ENCODE data around the gene SDC1.
"Not testable (repeated sequence)": the region's sequence is repeated elsewhere in the genome, so short reads cannot be mapped to it uniquely, and the experiment has no call there.

SDC1 gene

DNA sequence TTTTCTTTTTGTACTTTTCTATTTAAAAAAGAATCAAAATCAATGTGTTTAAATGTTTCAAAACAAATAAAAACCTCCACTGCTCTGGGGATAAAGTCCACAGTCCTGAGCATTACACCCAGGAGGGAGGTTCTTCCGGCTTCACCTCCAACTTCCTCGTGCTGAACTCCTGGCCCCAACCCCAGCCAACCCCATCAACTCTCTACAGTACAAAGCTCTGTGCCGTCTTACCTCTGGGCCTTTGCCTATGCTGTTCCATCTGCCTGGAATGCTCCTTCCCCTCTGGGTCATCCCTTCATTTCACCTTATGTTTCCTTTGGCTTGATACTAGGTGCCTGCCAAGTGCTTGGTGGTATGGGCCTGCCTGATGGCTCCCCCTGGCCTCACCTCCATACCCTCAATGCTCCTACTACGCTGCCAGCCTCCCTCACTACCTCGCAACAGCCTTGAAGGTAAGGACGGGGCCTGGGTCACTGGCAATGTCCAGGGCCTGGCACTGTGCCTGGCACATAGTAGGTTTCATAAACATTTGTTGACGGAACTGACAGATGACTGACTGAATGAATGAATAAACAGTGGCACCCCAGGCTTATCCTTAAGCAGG, 28.8 kb downstream of the SDC1 start:
- no peak overlapping the region for H3K4me3 ChIP-seq (ENCODE audit: low read length)
- DNase-seq (ENCODE audit: low read depth), result no peak
- TF ChIP-seq, protein P1, sequence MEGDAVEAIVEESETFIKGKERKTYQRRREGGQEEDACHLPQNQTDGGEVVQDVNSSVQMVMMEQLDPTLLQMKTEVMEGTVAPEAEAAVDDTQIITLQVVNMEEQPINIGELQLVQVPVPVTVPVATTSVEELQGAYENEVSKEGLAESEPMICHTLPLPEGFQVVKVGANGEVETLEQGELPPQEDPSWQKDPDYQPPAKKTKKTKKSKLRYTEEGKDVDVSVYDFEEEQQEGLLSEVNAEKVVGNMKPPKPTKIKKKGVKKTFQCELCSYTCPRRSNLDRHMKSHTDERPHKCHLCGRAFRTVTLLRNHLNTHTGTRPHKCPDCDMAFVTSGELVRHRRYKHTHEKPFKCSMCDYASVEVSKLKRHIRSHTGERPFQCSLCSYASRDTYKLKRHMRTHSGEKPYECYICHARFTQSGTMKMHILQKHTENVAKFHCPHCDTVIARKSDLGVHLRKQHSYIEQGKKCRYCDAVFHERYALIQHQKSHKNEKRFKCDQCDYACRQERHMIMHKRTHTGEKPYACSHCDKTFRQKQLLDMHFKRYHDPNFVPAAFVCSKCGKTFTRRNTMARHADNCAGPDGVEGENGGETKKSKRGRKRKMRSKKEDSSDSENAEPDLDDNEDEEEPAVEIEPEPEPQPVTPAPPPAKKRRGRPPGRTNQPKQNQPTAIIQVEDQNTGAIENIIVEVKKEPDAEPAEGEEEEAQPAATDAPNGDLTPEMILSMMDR (IDR thresholded peaks at IDR 0.05; ENCODE audit: insufficient read depth, low read depth, low read length, missing control alignments), result no peak

DNA sequence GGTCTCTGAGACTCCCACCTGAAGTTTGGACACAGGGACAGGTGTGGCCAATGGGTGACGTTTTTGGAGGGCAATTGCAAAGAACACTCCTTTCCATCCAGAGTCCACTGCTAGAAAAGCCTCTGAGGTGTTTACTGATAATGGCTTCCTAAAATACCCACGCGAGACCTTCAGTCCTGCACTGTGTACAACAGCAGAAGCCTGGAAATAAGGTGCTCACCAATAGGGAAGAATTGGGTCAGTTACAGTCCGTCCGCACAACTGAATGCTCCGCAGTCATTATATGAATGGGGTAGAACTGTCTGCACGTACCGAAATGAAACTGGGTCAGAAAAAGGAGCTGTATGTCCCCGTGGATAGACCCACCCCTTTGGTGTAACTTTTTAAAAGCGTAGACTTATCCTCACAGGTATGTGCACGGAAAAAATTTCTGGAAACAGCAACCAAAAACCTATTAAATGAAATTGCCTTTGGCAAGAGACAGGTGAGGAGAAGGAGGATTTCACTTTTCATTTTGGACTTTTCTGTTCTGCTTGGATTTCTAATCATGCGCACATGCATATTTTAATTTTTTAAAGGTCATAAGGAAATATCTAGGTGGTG, 29.4 kb downstream of the SDC1 start:
- H3K4me3 ChIP-seq (ENCODE audit: low read length), result no peak overlapping the region
- DNase-seq (ENCODE audit: low read depth), result no peak
- TF ChIP-seq, protein P1 (IDR thresholded peaks at IDR 0.05; ENCODE audit: insufficient read depth, low read depth, low read length, missing control alignments), result no peak

DNA sequence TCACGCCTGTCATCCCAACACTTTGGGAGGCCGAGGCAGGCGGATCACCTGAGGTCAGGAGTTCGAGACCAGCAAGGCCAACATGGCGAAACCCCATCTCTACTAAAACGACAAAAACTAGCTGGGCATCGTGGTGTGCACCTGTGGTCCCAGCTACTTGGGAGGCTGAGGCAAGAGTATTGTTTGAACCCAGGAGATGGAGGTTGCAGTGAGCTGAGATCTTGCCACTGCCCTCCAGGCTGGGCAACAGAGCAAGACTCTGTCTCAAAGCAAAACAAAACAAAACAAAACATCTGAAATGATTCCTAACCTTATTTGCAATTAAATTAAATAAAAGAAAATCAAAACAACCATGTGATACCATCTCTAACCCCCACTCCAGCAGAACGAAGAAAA, 29.9 kb downstream of the SDC1 start:
- H3K4me3 ChIP-seq (ENCODE audit: low read length); DNase-seq (ENCODE audit: low read depth): not testable (repeated sequence)

DNA sequence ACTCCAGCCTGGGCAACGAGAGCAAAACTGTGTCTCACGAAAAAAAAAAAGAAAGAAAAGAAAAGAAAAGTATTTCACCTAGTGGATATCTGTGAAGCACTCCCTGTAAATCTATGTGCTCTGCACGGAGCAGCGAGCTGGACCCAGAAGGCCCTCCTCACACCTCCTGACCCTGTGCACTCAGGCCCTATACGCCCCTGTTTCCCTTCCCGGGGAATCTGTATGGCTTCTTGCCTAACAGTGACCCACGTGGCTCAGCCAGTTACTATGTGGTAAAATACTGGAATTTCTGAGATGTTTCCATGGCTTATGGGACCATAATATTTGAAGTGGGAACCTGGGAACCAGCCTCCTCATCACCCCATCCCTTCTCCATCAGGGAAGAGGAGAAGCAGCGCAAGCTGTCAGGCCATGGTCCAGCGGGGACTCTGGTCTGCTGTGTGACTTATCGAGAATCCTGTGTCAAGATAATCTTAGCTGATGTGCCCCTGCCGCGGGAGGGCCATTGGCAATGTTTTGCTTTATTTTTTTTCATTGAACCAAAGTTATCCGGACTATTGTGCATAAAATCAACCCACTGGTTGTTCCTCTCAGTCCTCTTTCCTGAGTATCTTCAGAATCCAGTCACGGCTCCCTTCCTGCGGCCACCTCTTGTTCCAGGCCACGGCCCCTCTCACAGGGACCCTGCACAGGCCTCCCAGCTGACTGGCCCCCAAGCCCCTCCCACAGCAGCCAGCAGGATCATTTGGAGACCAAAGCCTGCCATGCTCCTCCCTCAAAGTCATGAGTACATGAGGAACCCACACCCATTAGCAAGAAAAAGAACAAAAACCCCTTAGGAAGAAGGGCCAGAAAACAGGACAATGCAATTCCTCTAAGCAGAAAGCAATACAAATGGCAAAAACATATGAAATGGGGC, 30.6 kb downstream of the SDC1 start:
- H3K4me3 ChIP-seq (ENCODE audit: low read length), result no peak overlapping the region
- no peak for DNase-seq (ENCODE audit: low read depth)
- TF ChIP-seq, protein P1 (IDR thresholded peaks at IDR 0.05; ENCODE audit: insufficient read depth, low read depth, low read length, missing control alignments), result no peak

DNA sequence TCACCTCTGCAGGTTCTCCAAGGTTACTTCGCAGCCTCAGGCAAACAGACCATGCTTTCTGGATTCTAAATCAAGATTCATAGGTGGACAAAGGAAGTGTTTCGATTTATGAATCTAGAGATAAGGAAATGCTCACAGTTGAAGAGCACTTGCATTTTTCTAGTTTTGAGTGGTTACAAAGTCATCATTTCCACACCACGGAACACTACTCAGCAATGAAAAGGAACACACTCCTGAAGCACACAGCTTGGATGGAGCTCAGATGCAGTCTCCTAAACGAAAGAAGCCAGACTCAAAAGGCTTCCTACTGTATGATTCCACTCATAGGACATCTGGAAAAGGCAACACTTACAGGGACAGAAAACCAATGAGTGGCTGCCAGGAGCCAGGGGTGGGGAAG, 31.7 kb downstream of the SDC1 start:
- TF ChIP-seq, protein P1 (IDR thresholded peaks at IDR 0.05; ENCODE audit: insufficient read depth, low read depth, low read length, missing control alignments), result no peak
- no peak overlapping the region for H3K4me3 ChIP-seq (ENCODE audit: low read length)
- no peak for DNase-seq (ENCODE audit: low read depth)

DNA sequence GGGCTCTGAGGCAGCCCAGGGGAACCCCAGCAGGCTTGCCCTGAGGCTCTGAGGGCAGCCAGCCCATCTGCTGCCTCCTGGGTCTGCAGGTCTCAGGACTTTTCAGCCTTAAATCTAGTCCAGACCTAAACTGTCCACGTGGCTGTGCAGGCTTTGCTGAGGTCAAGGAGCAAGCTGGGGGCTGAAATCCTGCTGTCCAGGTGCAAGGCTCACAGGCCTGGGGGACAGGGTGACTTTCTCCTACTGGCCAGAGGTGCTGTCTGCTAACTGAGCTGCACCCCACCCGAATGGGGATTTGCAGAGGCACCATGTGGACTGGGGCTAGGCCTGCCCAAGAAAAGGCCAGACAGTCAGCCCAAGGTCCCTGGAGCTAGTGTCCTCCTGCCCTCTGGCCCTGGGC, 32.1 kb downstream of the SDC1 start:
- H3K4me3 ChIP-seq (ENCODE audit: low read length), result no peak overlapping the region
- TF ChIP-seq, protein P1 (IDR thresholded peaks at IDR 0.05; ENCODE audit: insufficient read depth, low read depth, low read length, missing control alignments), result no peak
- DNase-seq (ENCODE audit: low read depth), result no peak

Measured in epithelial cell of esophagus (primary cell).